Measurements from ENCODE around the gene SLC4A11.

Gene SLC4A11

GRCh38 chr20:3258429-3258828 lies 19.4 kb upstream of the SLC4A11 start:
- no peak for DNase-seq
- TF ChIP-seq GATA1 (IDR thresholded peaks at IDR 0.05; ENCODE audit: low read depth, low read length): no peak
- no peak for TF ChIP-seq POLR2A (IDR thresholded peaks at IDR 0.05; ENCODE audit: low read length)

- TF ChIP-seq POLR2A (IDR thresholded peaks at IDR 0.05; ENCODE audit: low read length) (no peak), GATA1 (IDR thresholded peaks at IDR 0.05; ENCODE audit: low read depth, low read length) (no peak)
- no peak for DNase-seq
Measured at GRCh38 chr20:3255728-3256127, 16.7 kb upstream of the SLC4A11 start.

- TF ChIP-seq POLR2A (IDR thresholded peaks at IDR 0.05; ENCODE audit: low read length) (no peak), GATA1 (IDR thresholded peaks at IDR 0.05; ENCODE audit: low read depth, low read length) (no peak)
- DNase-seq: no peak
Measured at GRCh38 chr20:3251806-3252205, 12.8 kb upstream of the SLC4A11 start.

GRCh38 chr20:3250091-3250504 lies 11.1 kb upstream of the SLC4A11 start:
- TF ChIP-seq POLR2A (IDR thresholded peaks at IDR 0.05; ENCODE audit: low read length) (no peak), GATA1 (IDR thresholded peaks at IDR 0.05; ENCODE audit: low read depth, low read length) (no peak)
- peak; percentile 21 to 31 for DNase-seq

- no peak for TF ChIP-seq GATA1 (IDR thresholded peaks at IDR 0.05; ENCODE audit: low read depth, low read length)
- TF ChIP-seq POLR2A (IDR thresholded peaks at IDR 0.05; ENCODE audit: low read length): no peak
- no peak for DNase-seq
Measured at GRCh38 chr20:3248993-3249347, 10.0 kb upstream of the SLC4A11 start.

GRCh38 chr20:3248167-3248992 lies 9.4 kb upstream of the SLC4A11 start:
- TF ChIP-seq GATA1 (IDR thresholded peaks at IDR 0.05; ENCODE audit: low read depth, low read length) (no peak), POLR2A (IDR thresholded peaks at IDR 0.05; ENCODE audit: low read length) (no peak)
- peak; percentile 19 to 45 for DNase-seq

- no peak for DNase-seq
- TF ChIP-seq POLR2A (IDR thresholded peaks at IDR 0.05; ENCODE audit: low read length) (no peak), GATA1 (IDR thresholded peaks at IDR 0.05; ENCODE audit: low read depth, low read length) (no peak)
Measured at GRCh38 chr20:3247638-3248037, 8.6 kb upstream of the SLC4A11 start.

- no peak for DNase-seq
- TF ChIP-seq POLR2A (IDR thresholded peaks at IDR 0.05; ENCODE audit: low read length) (no peak), GATA1 (IDR thresholded peaks at IDR 0.05; ENCODE audit: low read depth, low read length) (no peak)
Measured at GRCh38 chr20:3246682-3247081, 7.7 kb upstream of the SLC4A11 start.

- DNase-seq: no peak
- TF ChIP-seq POLR2A (IDR thresholded peaks at IDR 0.05; ENCODE audit: low read length): no peak
- no peak for TF ChIP-seq GATA1 (IDR thresholded peaks at IDR 0.05; ENCODE audit: low read depth, low read length)
Measured at GRCh38 chr20:3245711-3246110, 6.7 kb upstream of the SLC4A11 start.

GRCh38 chr20:3245156-3245555 lies 6.2 kb upstream of the SLC4A11 start:
- DNase-seq: no peak
- TF ChIP-seq GATA1 (IDR thresholded peaks at IDR 0.05; ENCODE audit: low read depth, low read length) (no peak), POLR2A (IDR thresholded peaks at IDR 0.05; ENCODE audit: low read length) (no peak)

GRCh38 chr20:3244613-3245012 lies 5.6 kb upstream of the SLC4A11 start:
- no peak for DNase-seq
- no peak for TF ChIP-seq GATA1 (IDR thresholded peaks at IDR 0.05; ENCODE audit: low read depth, low read length)
- no peak for TF ChIP-seq POLR2A (IDR thresholded peaks at IDR 0.05; ENCODE audit: low read length)

- no peak for DNase-seq
- TF ChIP-seq POLR2A (IDR thresholded peaks at IDR 0.05; ENCODE audit: low read length): no peak
- TF ChIP-seq GATA1 (IDR thresholded peaks at IDR 0.05; ENCODE audit: low read depth, low read length): no peak
Measured at GRCh38 chr20:3243718-3244358, 4.8 kb upstream of the SLC4A11 start.

GRCh38 chr20:3242172-3242692 lies 3.2 kb upstream of the SLC4A11 start:
- DNase-seq: no peak
- TF ChIP-seq POLR2A (IDR thresholded peaks at IDR 0.05; ENCODE audit: low read length): no peak
- TF ChIP-seq GATA1 (IDR thresholded peaks at IDR 0.05; ENCODE audit: low read depth, low read length): no peak

- TF ChIP-seq GATA1 (IDR thresholded peaks at IDR 0.05; ENCODE audit: low read depth, low read length): no peak
- TF ChIP-seq POLR2A (IDR thresholded peaks at IDR 0.05; ENCODE audit: low read length): no peak
- no peak for DNase-seq
Measured at GRCh38 chr20:3240776-3241363, 1.9 kb upstream of the SLC4A11 start.
